IMR-90 (cell line): Measurements from ENCODE around the gene STAB1. TPM values are rescaled to one million over a fixed set of nuclear protein-coding genes. Genes with fewer than 3 reads are reported as not detected.

Experiments
- ATAC-seq: fragments of 200-7000 bp; cut with Tn5 transposase; 2 replicates; pipeline ENCODE4 v1.9.1; 2020; ENCODE audit warnings: low read depth, mild to moderate bottlenecking, moderate library complexity
- BruUV-seq: library from RNA; stranded (reverse); fragments of 400-500 nt; replicated peaks from 2 replicates; lab custom pipeline; 2021; lab: Mats Ljungman, UMichigan
- CTCF ChIA-PET: fragments of 300-600 bp; formaldehyde crosslinking; extraction: SDS; loops from one replicate; lab custom pipeline; 2021; ENCODE audit warnings: antibody characterized with exemption; lab: Yijun Ruan, JAX
- POLR2A ChIA-PET: fragments of 300-600 bp; sonication (Branson Sonifier 250); formaldehyde crosslinking; loops from one replicate; lab custom pipeline; 2022; ENCODE audit warnings: antibody characterized with exemption; ENCODE audit not compliant: unreplicated experiment; lab: Charles Lee
- DNase-seq: peaks from one replicate; pipeline ENCODE4 v3.0.0; 2013
- H2AFZ ChIP-seq: replicated peaks from 2 replicates; pipeline ENCODE3; 2013; ENCODE audit warnings: low read length, mild to moderate bottlenecking; ENCODE audit not compliant: poor library complexity
- H2AK5ac ChIP-seq: 2 replicates; pipeline ENCODE4 v1.6.1; 2013; ENCODE audit warnings: low read depth, low read length, inconsistent platforms
- H2AK9ac ChIP-seq: replicated peaks from 2 replicates; pipeline ENCODE3; 2013; ENCODE audit warnings: mild to moderate bottlenecking, low read depth, low read length, moderate library complexity; ENCODE audit not compliant: poor library complexity
- H2BK120ac ChIP-seq: 2 replicates; pipeline ENCODE4 v1.6.1; 2013; ENCODE audit warnings: low read depth, low read length, inconsistent platforms
- H2BK15ac ChIP-seq: 3 replicates; pipeline ENCODE4 v1.6.1; 2013; ENCODE audit warnings: low read depth, low read length, inconsistent platforms
- H2BK20ac ChIP-seq: 2 replicates; pipeline ENCODE4 v1.6.1; 2013; ENCODE audit warnings: low read depth, mild to moderate bottlenecking, inconsistent platforms, low read length, moderate library complexity
- H2BK5ac ChIP-seq: 2 replicates; pipeline ENCODE4 v1.6.1; 2013; ENCODE audit warnings: mild to moderate bottlenecking, low read depth, low read length, inconsistent platforms; ENCODE audit not compliant: poor library complexity, severe bottlenecking
- H3K14ac ChIP-seq: replicated peaks from 2 replicates; pipeline ENCODE4 v1.6.1; 2013; ENCODE audit warnings: low read depth, low read length, inconsistent platforms
- H3K18ac ChIP-seq: 2 replicates; pipeline ENCODE4 v1.6.1; 2013; ENCODE audit warnings: low read depth, low read length, control low read depth
- H3K23ac ChIP-seq: 2 replicates; pipeline ENCODE4 v1.6.1; 2013; ENCODE audit warnings: low read depth, low read length, inconsistent platforms
- H3K27ac ChIP-seq: 2 replicates; pipeline ENCODE4 v1.5.1; 2013; ENCODE audit warnings: mild to moderate bottlenecking, control low read depth, low read length; ENCODE audit not compliant: insufficient read depth
- H3K27me3 ChIP-seq: 2 replicates; pipeline ENCODE4 v1.6.1; 2013; ENCODE audit warnings: low read length; ENCODE audit not compliant: control insufficient read depth, insufficient read depth
- H3K36me3 ChIP-seq: 2 replicates; pipeline ENCODE4 v1.6.1; 2013; ENCODE audit warnings: low read length, mixed read lengths; ENCODE audit not compliant: control insufficient read depth, insufficient read depth
- H3K4ac ChIP-seq: 2 replicates; pipeline ENCODE4 v1.6.1; 2013; ENCODE audit warnings: low read depth, low read length, inconsistent platforms
- H3K4me1 ChIP-seq: 2 replicates; pipeline ENCODE4 v1.6.1; 2013; ENCODE audit warnings: low read length, mixed read lengths; ENCODE audit not compliant: control insufficient read depth, insufficient read depth
- H3K4me2 ChIP-seq: 2 replicates; pipeline ENCODE4 v1.6.1; 2013; ENCODE audit warnings: low read depth, mild to moderate bottlenecking, control low read depth, low read length, moderate library complexity
- H3K4me3 ChIP-seq: 2 replicates; pipeline ENCODE4 v1.5.1; 2013; ENCODE audit warnings: low read depth, mild to moderate bottlenecking, control low read depth, low read length, moderate library complexity; ENCODE audit not compliant: insufficient read depth
- H3K56ac ChIP-seq: 2 replicates; pipeline ENCODE4 v1.6.1; 2013; ENCODE audit warnings: low read length, inconsistent platforms; ENCODE audit not compliant: insufficient read depth; ENCODE audit errors: extremely low read depth
- H3K79me1 ChIP-seq, 2 experiments: 2 replicates each; pipeline ENCODE4 v1.6.1; 2013; ENCODE audit warnings: low read length in 2 of 2, inconsistent platforms in 1 of 2, low read depth in 1 of 2
- H3K9ac ChIP-seq: 2 replicates; pipeline ENCODE4 v1.6.1; 2013; ENCODE audit warnings: low read depth, low read length, control low read depth
- H3K9me1 ChIP-seq: 2 replicates; pipeline ENCODE4 v1.6.1; 2013; ENCODE audit warnings: low read length, inconsistent platforms; ENCODE audit not compliant: insufficient read depth
- H3K9me3 ChIP-seq: 2 replicates; pipeline ENCODE4 v1.6.1; 2013; ENCODE audit warnings: low read length; ENCODE audit not compliant: control insufficient read depth, insufficient read depth
- H4K20me1 ChIP-seq: 2 replicates; pipeline ENCODE4 v1.6.1; 2013; ENCODE audit warnings: low read length, inconsistent platforms; ENCODE audit not compliant: insufficient read depth
- H4K5ac ChIP-seq: 2 replicates; pipeline ENCODE4 v1.6.1; 2013; ENCODE audit warnings: mild to moderate bottlenecking, low read depth, low read length, control low read depth
- H4K8ac ChIP-seq, 2 experiments: 2 replicates each; pipeline ENCODE4 v1.6.1; 2013; ENCODE audit warnings: low read depth in 2 of 2, low read length in 2 of 2, control low read depth in 1 of 2, inconsistent platforms in 1 of 2
- H4K91ac ChIP-seq: 2 replicates; pipeline ENCODE4 v1.6.1; 2013; ENCODE audit warnings: low read depth, low read length, inconsistent platforms; ENCODE audit not compliant: insufficient read depth
- BHLHE40 ChIP-seq: fragments of 150-350 bp; IDR thresholded peaks from 2 replicates; pipeline ENCODE4 v1.6.1; 2016; ENCODE audit warnings: mild to moderate bottlenecking, low read depth, low read length
- CEBPB ChIP-seq: IDR thresholded peaks from 2 replicates; pipeline ENCODE4 v1.6.1; 2012; ENCODE audit warnings: low read depth, low read length, improper control_type of control experiment
- CHD1 ChIP-seq: IDR thresholded peaks from 2 replicates; pipeline ENCODE4 v1.6.1; 2012; ENCODE audit warnings: low read depth, low read length, improper control_type of control experiment
- FOS ChIP-seq: fragments of 150-350 bp; IDR thresholded peaks from 2 replicates; pipeline ENCODE4 v1.6.1; 2016; ENCODE audit warnings: low read depth, low read length
- MAFK ChIP-seq: IDR thresholded peaks from 2 replicates; pipeline ENCODE4 v1.6.1; 2012; ENCODE audit warnings: low read depth, low read length, improper control_type of control experiment
- MAZ ChIP-seq: IDR thresholded peaks from 2 replicates; pipeline ENCODE4 v1.6.1; 2012; ENCODE audit warnings: low read depth, mild to moderate bottlenecking, low read length, improper control_type of control experiment, moderate library complexity, borderline replicate concordance
- MXI1 ChIP-seq: IDR thresholded peaks from 2 replicates; pipeline ENCODE4 v1.6.1; 2012; ENCODE audit warnings: low read depth, mild to moderate bottlenecking, low read length, moderate library complexity, borderline replicate concordance
- NFE2L2 ChIP-seq: fragments of 150-350 bp; IDR thresholded peaks from 2 replicates; pipeline ENCODE4 v1.6.1; 2016; ENCODE audit warnings: low read depth, mild to moderate bottlenecking, low read length
- POLR2A ChIP-seq: IDR thresholded peaks from 2 replicates; pipeline ENCODE4 v1.6.1; 2012; ENCODE audit warnings: mild to moderate bottlenecking, low read depth, low read length
- RAD21 ChIP-seq: IDR thresholded peaks from 2 replicates; pipeline ENCODE4 v1.6.1; 2012; ENCODE audit warnings: low read length, improper control_type of control experiment
- RCOR1 ChIP-seq: IDR thresholded peaks from 2 replicates; pipeline ENCODE4 v1.6.1; 2012; ENCODE audit warnings: mild to moderate bottlenecking, low read length, improper control_type of control experiment; ENCODE audit not compliant: insufficient replicate concordance
- SMC3 ChIP-seq: fragments of 150-350 bp; IDR thresholded peaks from 2 replicates; pipeline ENCODE4 v1.6.1; 2016; ENCODE audit warnings: low read depth, mild to moderate bottlenecking, antibody characterized with exemption, low read length, moderate library complexity
- USF2 ChIP-seq: fragments of 150-350 bp; IDR thresholded peaks from 2 replicates; pipeline ENCODE4 v1.6.1; 2017; ENCODE audit warnings: mild to moderate bottlenecking, antibody characterized with exemption, low read length, low read depth
- WGBS, 2 experiments: methylation state at CpG; one replicate each; pipeline versions ENCODE4 v1.1.5 to v1.1.7; 2013; ENCODE audit warnings: missing lambda C conversion rate in 2 of 2; ENCODE audit not compliant: insufficient read length in 1 of 2; ENCODE audit errors: extremely low coverage in 2 of 2; 5-methylcytosine and 5-hydroxymethylcytosine counted together
- dilution Hi-C: fragments of 300-500 bp; cut with HindIII; formaldehyde crosslinking; loops from one replicate; pipeline ENCODE4 v1.14.3; 2018; ENCODE audit warnings: low sequenced_read_pairs; ENCODE audit not compliant: unreplicated experiment
- in situ Hi-C: fragments of 300-500 bp; cut with MboI; formaldehyde crosslinking; loops from 3 replicates; pipeline ENCODE4 v1.14.3; 2019; ENCODE audit warnings: low sequenced_read_pairs, inconsistent platforms, mixed read lengths
- intact Hi-C: fragments of 100-400 bp; cut with micrococcal nuclease; formaldehyde crosslinking; loops from 2 replicates; pipeline ENCODE4 v1.10.0; 2022
- polyA plus RNA-seq, 3 experiments: library from polyadenylated mRNA; depleted of rRNA; stranded (reverse); fragments of >200 nt; gene quantifications; 2 replicates each; pipeline ENCODE4 v1.2.3, GENCODE V29; 2012; ENCODE audit warnings: low replicate concordance in 1 of 3
- total RNA-seq: library from RNA; depleted of rRNA; stranded (reverse); fragments of >200 nt; gene quantifications from 2 replicates; pipeline ENCODE4 v1.2.3, GENCODE V29; 2012
- TF ChIP-seq, protein P1 (sequence below): conservative IDR thresholded peaks from 2 replicates; pipeline ENCODE4 v1.5.1; 2012; ENCODE audit warnings: mild to moderate bottlenecking, low read depth, low read length, improper control_type of control experiment

Gene STAB1
- total and polyA plus RNA-seq, 2 of the 4 experiments (the other 2 are of a cell fraction) = not detected

DNA sequence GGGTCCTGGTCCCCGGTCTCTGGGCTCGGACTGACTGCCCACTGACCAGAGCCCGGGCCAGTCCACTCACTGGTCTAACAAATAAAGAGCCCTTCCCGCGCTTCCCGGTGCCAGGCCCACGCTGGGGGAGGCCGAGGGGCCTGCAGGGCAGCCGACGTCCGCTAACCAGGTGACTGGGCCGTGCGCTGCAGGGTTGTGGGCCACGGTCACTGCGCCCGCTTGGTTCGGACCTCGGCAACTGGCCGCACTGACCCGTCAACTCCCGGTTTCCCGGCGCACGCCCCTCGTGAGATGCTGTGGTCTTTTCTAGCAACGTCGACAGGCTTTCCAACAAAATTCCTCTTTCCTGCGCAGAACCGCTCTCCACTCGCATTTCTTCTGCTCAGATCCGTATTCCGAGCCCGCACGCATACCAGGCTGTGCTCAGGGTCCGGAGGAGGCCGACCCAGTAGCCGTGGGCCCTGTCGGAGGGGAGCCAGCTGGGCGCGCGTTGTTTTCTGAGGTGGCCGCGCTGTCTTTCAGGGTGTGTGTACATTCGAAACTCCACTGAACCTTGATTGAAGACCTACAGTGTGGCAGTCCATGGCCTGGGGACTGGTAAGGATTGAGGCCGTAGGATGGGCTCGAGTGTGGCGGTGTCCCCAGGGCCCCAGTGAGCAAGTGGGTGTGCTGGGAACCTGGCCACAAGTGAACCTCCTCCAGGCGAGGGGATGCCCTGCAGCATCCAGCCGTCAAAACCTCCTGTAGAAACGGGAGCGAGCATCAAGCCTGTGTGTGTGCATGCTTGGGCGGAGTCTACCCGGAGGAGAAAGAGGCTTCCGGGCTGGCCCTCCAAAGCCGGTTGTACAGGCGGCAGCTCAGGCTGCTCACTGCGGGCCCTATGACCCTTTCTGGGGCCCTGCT lies 39.4 kb downstream of the STAB1 start:
- 8% methylated on average over 33 of the region's 57 CpGs; no CpG with 5 or more reads in 1 of the 2 experiments for WGBS, 2 experiments
- Histone ChIP-seq H3K36me3 (no peaks in the 10 kb centered on the region), H3K56ac (0 out of 2 replicates have a peak overlapping the region, but pooled peaks have one; percentile 4), H3K18ac (0 out of 2 replicates have a peak overlapping the region, but pooled peaks have one; percentile 5), H2AFZ (peak overlapping the region; percentile 88), H2AK5ac (peak overlapping the region; percentile 83), H4K5ac (peak overlapping the region; percentile 32), H3K9me1 (peaks cover 35% of the 10 kb centered on the region), H3K4ac (peak overlapping the region; percentile 93), H3K4me1 (peaks cover 34% of the 10 kb centered on the region), H2BK15ac (peak overlapping the region; percentile 53; the same call in 2 of the 3 replicates), H3K4me2 (peak overlapping the region; percentile 88), H4K20me1 (peaks cover 56% of the 10 kb centered on the region), H3K14ac (peak overlapping the region; percentile 38), H3K4me3 (peak overlapping the region; percentile 74), H3K9ac (peak overlapping the region; percentile 80), H3K23ac (peak overlapping the region; percentile 84; the same call in 1 of the 2 replicates), H4K91ac (peak overlapping the region; percentile 73), H2BK20ac (no peak overlapping the region), H3K27me3 (no peaks in the 10 kb centered on the region), H3K9me3 (no peaks in the 10 kb centered on the region), H2BK5ac (peak overlapping the region; percentile 65), H3K27ac (peak overlapping the region; percentile 79), H2BK120ac (peak overlapping the region; percentile 49; the same call in 1 of the 2 replicates), H3K79me1 (peaks cover 32 to 82% of the 10 kb centered on the region in 2 experiments), H2AK9ac (peak overlapping the region; percentile 93), H4K8ac (peak overlapping the region; percentile 83 to 89)
- no peak for ATAC-seq
- ChIA-PET CTCF (no interaction called here), POLR2A (no interaction called here)
- DNase-seq = peak; percentile 28
- intact Hi-C loops (no loop called here), dilution Hi-C loops (no loop called here), in situ Hi-C loops (no loop called here)
- BruUV-seq = no TSS peak
- TF ChIP-seq CEBPB (no peak), MAZ (no peak), POLR2A (no peak), CHD1 (no peak), NFE2L2 (no peak), FOS (no peak), RCOR1 (no peak), RAD21 (no peak), USF2 (no peak), MXI1 (no peak), BHLHE40 (no peak), MAFK (no peak), SMC3 (no peak)
- TF ChIP-seq, protein P1, sequence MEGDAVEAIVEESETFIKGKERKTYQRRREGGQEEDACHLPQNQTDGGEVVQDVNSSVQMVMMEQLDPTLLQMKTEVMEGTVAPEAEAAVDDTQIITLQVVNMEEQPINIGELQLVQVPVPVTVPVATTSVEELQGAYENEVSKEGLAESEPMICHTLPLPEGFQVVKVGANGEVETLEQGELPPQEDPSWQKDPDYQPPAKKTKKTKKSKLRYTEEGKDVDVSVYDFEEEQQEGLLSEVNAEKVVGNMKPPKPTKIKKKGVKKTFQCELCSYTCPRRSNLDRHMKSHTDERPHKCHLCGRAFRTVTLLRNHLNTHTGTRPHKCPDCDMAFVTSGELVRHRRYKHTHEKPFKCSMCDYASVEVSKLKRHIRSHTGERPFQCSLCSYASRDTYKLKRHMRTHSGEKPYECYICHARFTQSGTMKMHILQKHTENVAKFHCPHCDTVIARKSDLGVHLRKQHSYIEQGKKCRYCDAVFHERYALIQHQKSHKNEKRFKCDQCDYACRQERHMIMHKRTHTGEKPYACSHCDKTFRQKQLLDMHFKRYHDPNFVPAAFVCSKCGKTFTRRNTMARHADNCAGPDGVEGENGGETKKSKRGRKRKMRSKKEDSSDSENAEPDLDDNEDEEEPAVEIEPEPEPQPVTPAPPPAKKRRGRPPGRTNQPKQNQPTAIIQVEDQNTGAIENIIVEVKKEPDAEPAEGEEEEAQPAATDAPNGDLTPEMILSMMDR = no peak
